NCI-H345 treated with DMSO at 0.1 percent for 48 hours (cell line): ENCODE results near the gene KRTAP6-3.

Source experiments
- DNase-seq: peaks from one replicate; lab custom pipeline; 2025; ENCODE audit not compliant: unreplicated experiment; lab: John Stamatoyannopoulos, UW

KRTAP6-3 gene

DNA sequence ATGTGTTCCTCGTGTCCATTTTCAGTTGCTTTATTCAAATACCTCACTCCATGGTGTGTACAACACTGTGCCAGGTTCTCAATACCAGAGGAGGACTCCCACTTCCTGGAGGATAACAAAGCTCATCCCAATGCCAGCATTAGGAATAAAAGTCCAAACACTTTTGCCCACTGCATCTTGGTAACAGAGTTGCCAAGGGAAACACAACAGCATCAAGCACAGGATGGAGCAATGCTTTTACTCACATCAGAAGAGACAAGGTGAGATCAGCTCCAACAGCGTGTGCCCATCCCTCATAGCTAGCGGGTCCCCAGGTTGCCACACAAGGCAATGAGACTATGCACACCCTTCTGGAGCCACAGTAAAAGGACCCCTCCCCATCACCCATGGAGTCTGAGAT lies 31.1 kb downstream of the KRTAP6-3 start:
- DNase-seq = no peak

DNA sequence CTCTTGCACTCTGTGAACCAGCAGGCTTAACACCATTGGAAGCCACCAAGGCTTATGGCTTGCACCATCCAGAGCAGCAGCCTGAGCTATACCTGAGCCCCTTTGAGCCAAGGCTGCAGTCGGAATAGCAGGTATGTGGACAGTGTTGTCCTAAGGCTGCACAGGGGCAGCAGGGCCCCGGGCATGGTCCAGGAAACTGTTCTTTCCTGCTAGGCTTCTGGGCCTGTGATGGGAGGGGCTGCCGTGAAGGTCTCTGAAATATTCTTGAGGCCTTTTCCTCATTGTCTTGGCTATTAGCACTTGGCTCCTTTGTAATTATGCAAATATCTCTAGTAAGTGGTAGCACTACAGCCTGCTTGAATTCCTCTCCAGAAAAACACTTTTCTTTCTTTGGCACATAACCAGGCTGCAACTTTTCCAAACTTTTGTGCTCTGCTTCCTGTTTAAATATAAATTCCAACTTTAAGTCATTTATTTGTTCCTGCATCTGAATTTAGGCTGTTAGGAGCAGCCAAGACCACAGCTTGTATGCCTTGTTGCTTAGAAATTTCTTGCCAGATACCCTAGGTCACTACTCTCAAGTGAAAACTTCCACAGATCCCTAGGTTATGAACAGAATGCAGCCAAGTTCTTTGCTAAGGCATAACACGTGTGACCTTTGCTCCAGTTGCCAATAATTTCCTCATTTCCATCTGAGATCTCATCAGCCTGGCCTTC lies 33.4 kb downstream of the KRTAP6-3 start:
- no peak for DNase-seq

DNA sequence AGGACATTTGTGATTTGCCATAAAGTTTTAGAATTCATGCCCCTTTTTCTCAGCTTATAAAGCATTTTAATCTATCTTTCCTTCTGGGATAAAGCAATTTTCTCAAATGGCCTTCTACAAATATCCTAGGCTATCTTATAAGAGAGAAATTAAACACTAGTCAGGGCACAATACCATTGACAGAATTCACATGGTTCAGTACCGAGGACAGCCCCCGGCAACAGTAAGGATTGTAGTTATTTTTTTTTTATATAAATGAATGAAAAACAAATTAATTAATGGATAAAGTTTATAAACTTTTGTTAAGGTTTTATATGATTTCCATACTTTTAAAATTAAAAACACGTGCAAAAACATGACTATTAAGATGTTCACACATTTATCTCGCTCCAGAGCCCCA lies 35.9 kb downstream of the KRTAP6-3 start:
- DNase-seq = no peak

DNA sequence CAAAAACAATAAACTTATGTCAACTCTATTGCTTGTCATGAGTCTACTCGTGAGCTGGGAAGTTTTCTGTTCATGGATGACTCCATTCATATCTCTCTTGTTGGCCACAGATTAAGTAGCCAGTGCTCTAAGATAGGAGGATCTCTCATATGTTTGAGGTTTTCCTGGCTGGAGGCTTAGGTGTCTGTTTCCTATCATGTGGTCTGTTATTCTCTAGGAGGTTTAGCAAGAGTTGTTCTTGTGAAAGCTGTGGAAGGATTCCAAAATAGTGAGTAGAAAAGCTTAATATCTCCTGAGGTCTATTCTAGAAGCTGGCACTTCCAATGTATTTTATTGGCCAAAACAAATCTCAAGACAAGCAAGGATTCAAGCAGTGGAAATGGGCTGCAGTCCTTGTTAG lies 37.0 kb downstream of the KRTAP6-3 start:
- DNase-seq = no peak

DNA sequence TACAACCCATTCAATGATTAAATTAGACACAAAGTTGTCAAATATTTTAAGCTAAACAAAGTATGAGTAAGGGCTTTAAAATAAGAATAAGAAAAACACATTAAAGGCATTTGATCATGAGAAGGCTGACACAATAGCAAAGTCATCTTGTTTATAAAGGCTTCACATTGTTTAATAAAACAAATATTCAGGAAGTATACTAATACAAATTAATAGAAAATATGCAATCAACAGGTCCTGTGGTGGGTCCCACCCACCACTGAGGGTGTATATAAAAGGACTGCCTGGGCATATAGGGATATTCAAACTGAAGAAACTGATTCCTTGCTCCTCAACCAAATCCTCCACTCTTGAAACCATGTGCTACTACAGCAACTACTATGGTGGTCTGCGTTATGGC lies 42.7 kb downstream of the KRTAP6-3 start, which contains the start of gene KRTAP20-2:
TSS of gene KRTAP20-2 (plus strand) at position 301 of the 400 bp plus-strand sequence. CDS start at position 359, 58 bp downstream.
- no peak for DNase-seq

DNA sequence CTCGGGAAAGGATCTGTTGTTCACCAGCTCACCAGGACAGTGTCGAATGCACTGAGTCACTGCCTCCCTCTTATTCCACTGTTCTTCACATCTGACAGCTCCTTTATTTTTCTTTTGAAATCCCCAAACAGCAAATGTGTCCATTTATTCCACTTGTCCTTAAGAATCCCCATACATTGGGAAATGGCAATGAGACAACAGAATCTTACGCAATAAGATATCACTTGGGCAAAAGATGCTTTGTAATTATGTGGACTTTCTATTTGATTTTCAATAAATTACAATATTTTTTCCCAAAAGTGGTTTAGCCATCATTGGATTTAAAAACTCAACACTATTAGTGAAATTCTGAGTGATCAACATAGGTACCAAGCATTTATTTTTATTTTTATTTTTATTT lies 46.4 kb downstream of the KRTAP6-3 start:
- no peak for DNase-seq

DNA sequence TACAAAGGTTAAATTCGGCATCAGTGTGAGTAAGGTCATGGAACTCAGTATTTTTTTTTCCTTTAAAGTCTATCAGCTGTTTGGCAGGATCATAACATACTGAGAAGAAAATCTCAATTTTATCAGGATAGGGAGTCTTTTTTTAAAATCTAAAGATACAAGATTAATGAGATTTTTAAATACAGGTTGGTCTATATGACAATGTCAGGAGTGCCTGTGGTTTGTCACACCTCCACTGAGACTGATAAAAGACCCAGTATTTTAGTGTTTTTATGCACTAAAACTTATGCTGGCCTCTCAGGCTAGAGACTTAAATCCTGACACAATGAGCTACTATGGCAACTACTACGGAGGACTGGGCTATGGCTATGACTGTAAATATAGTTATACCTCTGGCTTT lies 50.3 kb downstream of the KRTAP6-3 start, which contains the start of gene KRTAP20-3:
TSS of gene KRTAP20-3 (plus strand) at position 301 of the 400 bp plus-strand sequence.
- DNase-seq = no peak
